Loucy (cell line): Measurements from ENCODE around the gene GRID2.

Source experiments
- CTCF ChIP-seq: fragments of 200-600 bp; sonication (generic); conservative IDR thresholded peaks from 2 replicates; pipeline ENCODE4 v1.5.1; 2014; ENCODE audit warnings: mild to moderate bottlenecking, antibody characterized with exemption, low read length
- EZH2phosphoT487 ChIP-seq: fragments of 200-600 bp; IDR thresholded peaks from 2 replicates; pipeline ENCODE4 v1.6.1; 2018; ENCODE audit warnings: antibody characterized with exemption, mild to moderate bottlenecking, moderate library complexity, borderline replicate concordance

GRCh38 chr4:93744961-93745360 is 1441.2 kb downstream of the GRID2 start:
- TF ChIP-seq CTCF (no peak), EZH2phosphoT487 (no peak)
